ENCODE measurements around the gene THADA.

GRCh38 chr2:43478412-43479086 is 117.3 kb downstream of the THADA start:
- no peak for TF ChIP-seq POLR2A (IDR thresholded peaks at IDR 0.05)
- no peak for TF ChIP-seq POLR2AphosphoS5 (IDR thresholded peaks at IDR 0.05)

Data from suprapubic skin (tissue), 4 donors.